Measurements from ENCODE around the gene PCDH9. TPM values are rescaled to one million over a fixed set of nuclear protein-coding genes. Genes with fewer than 3 reads are reported as not detected.

PCDH9 gene
- total RNA-seq, 1 experiment from 2014 or later, result 0.11 TPM

GRCh38 chr13:67158903-67159302 lies 71.2 kb downstream of the PCDH9 start:
- no peak for DNase-seq
- no peak for TF ChIP-seq CTCF (IDR thresholded peaks at IDR 0.05; ENCODE audit: insufficient read depth in 1 of 2, low read depth in 1 of 2, low read length in 1 of 2, severe bottlenecking in 1 of 2, unreplicated experiment in 1 of 2)
- no peaks in the 10 kb centered on the region for H3K27me3 Mint-ChIP-seq (ENCODE audit: insufficient read depth, unreplicated experiment)
- CTCF ChIA-PET, result no interaction called here
- Histone ChIP-seq H3K4me1 (no peaks in the 10 kb centered on the region), H3K4me3 (ENCODE audit: low read depth, low read length) (no peak overlapping the region), H3K9me3 (no peaks in the 10 kb centered on the region), H3K36me3 (ENCODE audit: control insufficient read depth, insufficient read depth, low read length) (no peaks in the 10 kb centered on the region), H3K27me3 (replicated peaks; ENCODE audit: control insufficient read depth, insufficient read depth, low read length) (no peaks in the 10 kb centered on the region)
- no peaks in the 10 kb centered on the region for H3K4me1 Mint-ChIP-seq (ENCODE audit: low read depth, unreplicated experiment)
- no peak overlapping the region for H3K27ac Mint-ChIP-seq (ENCODE audit: unreplicated experiment)
- intact Hi-C loops (cut with micrococcal nuclease; ENCODE audit: unreplicated experiment), result no loop called here
- no peaks in the 10 kb centered on the region for H3K36me3 Mint-ChIP-seq (ENCODE audit: insufficient read depth, unreplicated experiment)
- no TSS peak for BruUV-seq (replicated peaks)
- no peaks in the 10 kb centered on the region for H3K9me3 Mint-ChIP-seq (ENCODE audit: unreplicated experiment)
- POLR2A ChIA-PET, result no interaction called here
- H3K4me3 Mint-ChIP-seq (ENCODE audit: unreplicated experiment), result no peak overlapping the region

- H3K27ac Mint-ChIP-seq (ENCODE audit: unreplicated experiment), result no peak overlapping the region
- Histone ChIP-seq H3K4me1 (no peaks in the 10 kb centered on the region), H3K27me3 (replicated peaks; ENCODE audit: control insufficient read depth, insufficient read depth, low read length) (no peaks in the 10 kb centered on the region), H3K4me3 (ENCODE audit: low read depth, low read length) (no peak overlapping the region), H3K36me3 (ENCODE audit: control insufficient read depth, insufficient read depth, low read length) (no peaks in the 10 kb centered on the region), H3K9me3 (no peaks in the 10 kb centered on the region)
- H3K4me1 Mint-ChIP-seq (ENCODE audit: low read depth, unreplicated experiment), result no peaks in the 10 kb centered on the region
- H3K36me3 Mint-ChIP-seq (ENCODE audit: insufficient read depth, unreplicated experiment), result no peaks in the 10 kb centered on the region
- ChIA-PET POLR2A (no interaction called here), CTCF (no interaction called here)
- no peak overlapping the region for H3K4me3 Mint-ChIP-seq (ENCODE audit: unreplicated experiment)
- no TSS peak for BruUV-seq (replicated peaks)
- H3K27me3 Mint-ChIP-seq (ENCODE audit: insufficient read depth, unreplicated experiment), result no peaks in the 10 kb centered on the region
- DNase-seq, result no peak
- TF ChIP-seq CTCF (IDR thresholded peaks at IDR 0.05; ENCODE audit: insufficient read depth in 1 of 2, low read depth in 1 of 2, low read length in 1 of 2, severe bottlenecking in 1 of 2, unreplicated experiment in 1 of 2), result no peak
- no peaks in the 10 kb centered on the region for H3K9me3 Mint-ChIP-seq (ENCODE audit: unreplicated experiment)
- intact Hi-C loops (cut with micrococcal nuclease; ENCODE audit: unreplicated experiment), result no loop called here
Measured at GRCh38 chr13:67156723-67157060, 73.4 kb downstream of the PCDH9 start.

- CTCF ChIA-PET, result no interaction called here
- POLR2A ChIA-PET, result no interaction called here
- no peaks in the 10 kb centered on the region for H3K36me3 Mint-ChIP-seq (ENCODE audit: insufficient read depth, unreplicated experiment)
Measured at GRCh38 chr13:67155898-67156722, 74.0 kb downstream of the PCDH9 start.

More at GRCh38 chr13:67155898-67156722, 74.0 kb downstream of the PCDH9 start:
- no peaks in the 10 kb centered on the region for H3K4me1 Mint-ChIP-seq (ENCODE audit: low read depth, unreplicated experiment)
- Histone ChIP-seq H3K9me3 (no peaks in the 10 kb centered on the region), H3K4me3 (ENCODE audit: low read depth, low read length) (no peak overlapping the region), H3K4me1 (no peaks in the 10 kb centered on the region), H3K27me3 (replicated peaks; ENCODE audit: control insufficient read depth, insufficient read depth, low read length) (no peaks in the 10 kb centered on the region), H3K36me3 (ENCODE audit: control insufficient read depth, insufficient read depth, low read length) (no peaks in the 10 kb centered on the region)
- H3K27ac Mint-ChIP-seq (ENCODE audit: unreplicated experiment), result no peak overlapping the region
- no TSS peak for BruUV-seq (replicated peaks)
- TF ChIP-seq CTCF (IDR thresholded peaks at IDR 0.05; ENCODE audit: insufficient read depth in 1 of 2, low read depth in 1 of 2, low read length in 1 of 2, severe bottlenecking in 1 of 2, unreplicated experiment in 1 of 2), result no peak
- H3K27me3 Mint-ChIP-seq (ENCODE audit: insufficient read depth, unreplicated experiment), result no peaks in the 10 kb centered on the region
- intact Hi-C loops (cut with micrococcal nuclease; ENCODE audit: unreplicated experiment), result no loop called here
- no peaks in the 10 kb centered on the region for H3K9me3 Mint-ChIP-seq (ENCODE audit: unreplicated experiment)
- no peak for DNase-seq
- no peak overlapping the region for H3K4me3 Mint-ChIP-seq (ENCODE audit: unreplicated experiment)

Data from Caco-2 (cell line).